GM21528 (cell line): ENCODE data around the gene TNS3.

Experiments
- ATAC-seq: cut with Tn5 transposase; IDR thresholded peaks from one replicate; pipeline ENCODE4 v1.9.1; 2021; ENCODE audit warnings: mild to moderate bottlenecking, moderate library complexity; ENCODE audit not compliant: unreplicated experiment, low FRiP score

The TNS3 gene

GRCh38 chr7:47394751-47395252 lies 187.1 kb downstream of the TNS3 start:
- no peak for ATAC-seq

GRCh38 chr7:47394216-47394615 lies 187.7 kb downstream of the TNS3 start:
- ATAC-seq: no peak

GRCh38 chr7:47393406-47393805 lies 188.5 kb downstream of the TNS3 start:
- ATAC-seq: no peak

GRCh38 chr7:47392241-47392759 lies 189.6 kb downstream of the TNS3 start:
- ATAC-seq: no peak

- ATAC-seq: no peak
Observed at GRCh38 chr7:47391726-47392125, 190.2 kb downstream of the TNS3 start.

GRCh38 chr7:47390914-47391313 lies 191.0 kb downstream of the TNS3 start:
- ATAC-seq: no peak

GRCh38 chr7:47389923-47390630 lies 191.8 kb downstream of the TNS3 start:
- ATAC-seq: no peak

- ATAC-seq: no peak
Observed at GRCh38 chr7:47389171-47389922, 192.6 kb downstream of the TNS3 start.

- ATAC-seq: no peak
Observed at GRCh38 chr7:47387506-47387905, 194.4 kb downstream of the TNS3 start.

GRCh38 chr7:47386273-47386835 lies 195.6 kb downstream of the TNS3 start:
- ATAC-seq: no peak

- no peak for ATAC-seq
Observed at GRCh38 chr7:47385536-47386125, 196.3 kb downstream of the TNS3 start.

- ATAC-seq: no peak
Observed at GRCh38 chr7:47384755-47385535, 197.0 kb downstream of the TNS3 start.

GRCh38 chr7:47383696-47384445 lies 198.0 kb downstream of the TNS3 start:
- ATAC-seq: no peak

- no peak for ATAC-seq
Observed at GRCh38 chr7:47383072-47383471, 198.8 kb downstream of the TNS3 start.

GRCh38 chr7:47382200-47382599 lies 199.7 kb downstream of the TNS3 start:
- no peak for ATAC-seq

- no peak for ATAC-seq
Observed at GRCh38 chr7:47381134-47381495, 200.8 kb downstream of the TNS3 start.

- no peak for ATAC-seq
Observed at GRCh38 chr7:47380325-47381133, 201.4 kb downstream of the TNS3 start.

- no peak for ATAC-seq
Observed at GRCh38 chr7:47379629-47380324, 202.1 kb downstream of the TNS3 start.
